ENCODE results near the gene PRM1.
A peak's percentile ranks its signal among the peaks of the same experiment; 100 is the strongest.
"Not testable (repeated sequence)": the region's sequence is repeated elsewhere in the genome, so short reads cannot be mapped to it uniquely, and the experiment has no call there.

The PRM1 gene

GRCh38 chr16:11313493-11314308 is 32.6 kb upstream of the PRM1 start:
- no peak for DNase-seq

- no peak for DNase-seq
These were observed 31.8 kb upstream of the PRM1 start for GRCh38 chr16:11312718-11313492.

- DNase-seq: no peak
These were observed 29.9 kb upstream of the PRM1 start for GRCh38 chr16:11310997-11311561.

- no peak for DNase-seq
These were observed 29.5 kb upstream of the PRM1 start for GRCh38 chr16:11310634-11310977.

GRCh38 chr16:11309895-11310633 is 28.9 kb upstream of the PRM1 start:
- DNase-seq: no peak

GRCh38 chr16:11308493-11309283 is 27.6 kb upstream of the PRM1 start:
- no peak for DNase-seq

- DNase-seq: no peak
These were observed 26.7 kb upstream of the PRM1 start for GRCh38 chr16:11307639-11308492.

GRCh38 chr16:11306997-11307638 is 26.0 kb upstream of the PRM1 start:
- DNase-seq: no peak

- DNase-seq: no peak
These were observed 25.3 kb upstream of the PRM1 start for GRCh38 chr16:11306381-11306780.

- DNase-seq: no peak
These were observed 22.4 kb upstream of the PRM1 start for GRCh38 chr16:11303405-11304138.

- no peak for DNase-seq
These were observed 21.8 kb upstream of the PRM1 start for GRCh38 chr16:11302977-11303376.

- no peak for DNase-seq
These were observed 20.7 kb upstream of the PRM1 start for GRCh38 chr16:11301645-11302501.

GRCh38 chr16:11300560-11300892 is 19.4 kb upstream of the PRM1 start:
- no peak for DNase-seq

- no peak for DNase-seq
These were observed 18.9 kb upstream of the PRM1 start for GRCh38 chr16:11299865-11300559.

GRCh38 chr16:11298950-11299547 is 17.9 kb upstream of the PRM1 start:
- DNase-seq: not testable (repeated sequence)

GRCh38 chr16:11298143-11298900 is 17.2 kb upstream of the PRM1 start:
- DNase-seq: no peak

GRCh38 chr16:11297492-11298142 is 16.5 kb upstream of the PRM1 start:
- peak; percentile 71 for DNase-seq

Measured in right forelimb (tissue), 1 donor.